NT2/D1 (cell line): Measurements from ENCODE around the gene RADIL.
"Not testable (repeated sequence)": the region's sequence is repeated elsewhere in the genome, so short reads cannot be mapped to it uniquely, and the experiment has no call there.

Experiments
- SUZ12 ChIP-seq: IDR thresholded peaks from 2 replicates; pipeline ENCODE4 v1.6.1; 2011; ENCODE audit not compliant: insufficient read length, insufficient read depth; ENCODE audit errors: extremely low read depth
- YY1 ChIP-seq: IDR thresholded peaks from 2 replicates; pipeline ENCODE4 v1.6.1; 2011; ENCODE audit not compliant: insufficient read length, insufficient read depth
- ZNF274 ChIP-seq: IDR thresholded peaks from 2 replicates; pipeline ENCODE4 v1.6.1; 2011; ENCODE audit warnings: mild to moderate bottlenecking, low read depth, low read length

DNA sequence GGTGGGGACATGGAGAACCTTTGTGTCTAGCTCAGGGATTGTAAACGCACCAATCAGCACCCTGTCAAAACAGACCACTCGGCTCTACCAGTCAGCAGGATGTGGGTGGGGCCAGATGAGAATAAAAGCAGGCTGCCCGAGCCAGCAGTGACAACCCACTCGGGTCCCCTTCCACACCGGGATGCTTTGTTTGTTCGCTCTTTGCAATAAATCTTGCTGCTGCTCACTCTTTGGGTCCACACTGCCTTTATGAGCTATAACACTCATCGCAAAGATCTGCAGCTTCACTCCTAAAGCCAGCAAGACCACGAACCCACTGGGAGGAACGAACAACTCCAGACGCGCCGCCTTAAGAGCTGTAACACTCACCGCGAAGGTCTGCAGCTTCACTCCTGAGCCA, 89.3 kb downstream of the RADIL start:
- TF ChIP-seq ZNF274, YY1, SUZ12: not testable (repeated sequence)
